H54 (cell line): Measurements from ENCODE around the gene FCHSD1.

Experiments used
- DNase-seq: peaks from one replicate; pipeline ENCODE4 v3.0.0; 2011; ENCODE audit warnings: low spot score, mixed read lengths; ENCODE audit not compliant: insufficient read length
- FAIRE-seq: peaks from 3 replicates; lab custom pipeline; 2011; peaks lifted over from hg19 to GRCh38; lab: Jason Lieb, UNC
- POLR2A ChIP-seq: IDR thresholded peaks from 2 replicates; pipeline ENCODE4 v1.6.1; 2011; ENCODE audit warnings: low read depth, mild to moderate bottlenecking, low read length

FCHSD1 gene

GRCh38 chr5:141681695-141682641, 30.8 kb upstream of the FCHSD1 start, which contains the start of gene ARAP3:
Gene ARAP3, minus strand, starts transcription at chr5:141682230. Its CDS starts 1,744 bp downstream, at chr5:141680486.
- DNase-seq (peak; percentile 93), FAIRE-seq (no peak)
- no peak for TF ChIP-seq POLR2A

- no peak for TF ChIP-seq POLR2A
- no peak for FAIRE-seq
- no peak for DNase-seq
These were observed 30.1 kb upstream of the FCHSD1 start for GRCh38 chr5:141681295-141681694.

GRCh38 chr5:141680751-141681201, 29.6 kb upstream of the FCHSD1 start:
- TF ChIP-seq POLR2A = no peak
- FAIRE-seq = no peak
- no peak for DNase-seq

- FAIRE-seq (no peak), DNase-seq (no peak)
- no peak for TF ChIP-seq POLR2A
These were observed 29.0 kb upstream of the FCHSD1 start for GRCh38 chr5:141680178-141680577.

GRCh38 chr5:141677415-141677814, 26.2 kb upstream of the FCHSD1 start:
- TF ChIP-seq POLR2A = no peak
- FAIRE-seq (no peak), DNase-seq (no peak)

GRCh38 chr5:141675672-141676071, 24.5 kb upstream of the FCHSD1 start:
- no peak for TF ChIP-seq POLR2A
- FAIRE-seq (no peak), DNase-seq (no peak)

GRCh38 chr5:141674747-141675146, 23.5 kb upstream of the FCHSD1 start:
- FAIRE-seq (no peak), DNase-seq (no peak)
- no peak for TF ChIP-seq POLR2A

- no peak for FAIRE-seq
- TF ChIP-seq POLR2A = no peak
- no peak for DNase-seq
These were observed 21.9 kb upstream of the FCHSD1 start for GRCh38 chr5:141672841-141673813.

- no peak for TF ChIP-seq POLR2A
- no peak for DNase-seq
- FAIRE-seq = no peak
These were observed 21.0 kb upstream of the FCHSD1 start for GRCh38 chr5:141672071-141672840.

- TF ChIP-seq POLR2A = no peak
- FAIRE-seq = no peak
- DNase-seq = no peak
These were observed 18.3 kb upstream of the FCHSD1 start for GRCh38 chr5:141669520-141669919.

- FAIRE-seq (no peak), DNase-seq (no peak)
- no peak for TF ChIP-seq POLR2A
These were observed 17.5 kb upstream of the FCHSD1 start for GRCh38 chr5:141668601-141669265.
